NK-92 (cell line): ENCODE measurements around the gene HMGN3.

Source experiments
- DNase-seq: peaks from one replicate; lab custom pipeline; 2025; ENCODE audit not compliant: unreplicated experiment; lab: John Stamatoyannopoulos, UW

The HMGN3 gene

GRCh38 chr6:79186564-79186963, 47.9 kb downstream of the HMGN3 start:
- no peak for DNase-seq

GRCh38 chr6:79184641-79185040, 49.8 kb downstream of the HMGN3 start:
- no peak for DNase-seq

GRCh38 chr6:79184086-79184485, 50.4 kb downstream of the HMGN3 start:
- DNase-seq = no peak

- DNase-seq = no peak
Observed at GRCh38 chr6:79180052-79180451, 54.4 kb downstream of the HMGN3 start.

GRCh38 chr6:79173378-79173777, 61.1 kb downstream of the HMGN3 start:
- DNase-seq = no peak

GRCh38 chr6:79170959-79171358, 63.5 kb downstream of the HMGN3 start:
- no peak for DNase-seq

- no peak for DNase-seq
Observed at GRCh38 chr6:79170431-79170830, 64.1 kb downstream of the HMGN3 start.

GRCh38 chr6:79168695-79168980, 65.8 kb downstream of the HMGN3 start:
- no peak for DNase-seq

GRCh38 chr6:79167931-79168694, 66.4 kb downstream of the HMGN3 start:
- DNase-seq = no peak

- no peak for DNase-seq
Observed at GRCh38 chr6:79159846-79160245, 74.6 kb downstream of the HMGN3 start.

GRCh38 chr6:79158856-79159516, 75.5 kb downstream of the HMGN3 start:
- DNase-seq = no peak

- DNase-seq = no peak
Observed at GRCh38 chr6:79157961-79158644, 76.4 kb downstream of the HMGN3 start.

- DNase-seq = no peak
Observed at GRCh38 chr6:79152269-79152737, 82.2 kb downstream of the HMGN3 start.
